GM12891 (cell line): ENCODE results near the gene NOG.

Experiments
- POLR2A ChIP-seq: IDR thresholded peaks from 2 replicates; pipeline ENCODE4 v1.6.1; 2011; ENCODE audit warnings: low read depth, low read length, control low read depth
- SPI1 ChIP-seq: IDR thresholded peaks from 2 replicates; pipeline ENCODE4 v1.6.1; 2011; ENCODE audit warnings: low read depth, low read length, control low read depth

- TF ChIP-seq SPI1 = no peak
- TF ChIP-seq POLR2A = no peak
Measured at GRCh38 chr17:56577190-56577842, 16.2 kb upstream of the NOG start.
